Activated gamma-delta T cell treated with anti-CD3 and anti-CD28 coated beads, Interleukin-2, amount 50 U/mL, for 16 hours (primary cell): ENCODE measurements around the gene HAO1.

ENCODE experiments used
- DNase-seq: peaks from one replicate; pipeline ENCODE4 v3.0.0-alpha.2; 2020; ENCODE audit warnings: low read depth

HAO1 gene

GRCh38 chr20:7926767-7927166, 13.5 kb downstream of the HAO1 start:
- DNase-seq: no peak

- no peak for DNase-seq
These were observed 13.9 kb downstream of the HAO1 start for GRCh38 chr20:7926323-7926722.

- no peak for DNase-seq
These were observed 15.6 kb downstream of the HAO1 start for GRCh38 chr20:7924692-7925091.

- no peak for DNase-seq
These were observed 23.6 kb downstream of the HAO1 start for GRCh38 chr20:7916648-7917047.

GRCh38 chr20:7912551-7912950, 27.7 kb downstream of the HAO1 start:
- DNase-seq: no peak

GRCh38 chr20:7911586-7912330, 28.5 kb downstream of the HAO1 start:
- no peak for DNase-seq

GRCh38 chr20:7908905-7909304, 31.4 kb downstream of the HAO1 start:
- DNase-seq: no peak

GRCh38 chr20:7903429-7903828, 36.8 kb downstream of the HAO1 start:
- no peak for DNase-seq

- no peak for DNase-seq
These were observed 37.4 kb downstream of the HAO1 start for GRCh38 chr20:7902879-7903278.

- DNase-seq: no peak
These were observed 42.4 kb downstream of the HAO1 start for GRCh38 chr20:7897781-7898364.

- DNase-seq: no peak
These were observed 47.1 kb downstream of the HAO1 start for GRCh38 chr20:7893014-7893730.

GRCh38 chr20:7891705-7892104, 48.6 kb downstream of the HAO1 start:
- no peak for DNase-seq

GRCh38 chr20:7889736-7890135, 50.5 kb downstream of the HAO1 start:
- DNase-seq: no peak

- DNase-seq: no peak
These were observed 56.5 kb downstream of the HAO1 start for GRCh38 chr20:7883741-7884140.

- DNase-seq: no peak
These were observed 56.9 kb downstream of the HAO1 start for GRCh38 chr20:7883309-7883708.

- no peak for DNase-seq
These were observed 58.2 kb downstream of the HAO1 start for GRCh38 chr20:7882076-7882475.

- DNase-seq: no peak
These were observed 58.7 kb downstream of the HAO1 start for GRCh38 chr20:7881551-7881950.

GRCh38 chr20:7879883-7880282, 60.4 kb downstream of the HAO1 start:
- no peak for DNase-seq

- no peak for DNase-seq
These were observed 72.2 kb downstream of the HAO1 start for GRCh38 chr20:7868108-7868507.

- DNase-seq: no peak
These were observed 74.0 kb downstream of the HAO1 start for GRCh38 chr20:7866285-7866684.

- no peak for DNase-seq
These were observed 80.9 kb downstream of the HAO1 start for GRCh38 chr20:7859356-7859802.

- DNase-seq: no peak
These were observed 81.5 kb downstream of the HAO1 start for GRCh38 chr20:7858734-7859250.

- DNase-seq: no peak
These were observed 83.5 kb downstream of the HAO1 start for GRCh38 chr20:7856756-7857155.
